ENCODE results near the gene APOL3. TPM values are rescaled to one million over a fixed set of nuclear protein-coding genes. Genes with fewer than 3 reads are reported as not detected.
"Not testable (repeated sequence)": the region's sequence is repeated elsewhere in the genome, so short reads cannot be mapped to it uniquely, and the experiment has no call there.

The APOL3 gene
- total RNA-seq, 4 donors from 2014 or later = 14.8 to 98.2 (median 16.5) TPM

- peaks cover 0 to 49% (median 34%) of the 10 kb centered on the region in 4 donors for H3K4me1 ChIP-seq
- peak in 1 of 3 donors; percentile 69 for DNase-seq
- peak overlapping the region in 2 of 4 donors; percentile 12 to 58 for H3K4me3 ChIP-seq
- no peaks in the 10 kb centered on the region for H3K27me3 ChIP-seq
- H3K27ac ChIP-seq = peak overlapping the region; percentile 87 to 92 (median 90)
- no peaks in the 10 kb centered on the region for H3K9me3 ChIP-seq
- H3K36me3 ChIP-seq = no peaks in the 10 kb centered on the region
- peak in 1 of 2 donors; percentile 18 for TF ChIP-seq POLR2A (IDR thresholded peaks at IDR 0.05)
- no peak for TF ChIP-seq CTCF (IDR thresholded peaks at IDR 0.05)
Observed at GRCh38 chr22:36155702-36156101, 4.9 kb downstream of the APOL3 start.

GRCh38 chr22:36154423-36154945 is 6.1 kb downstream of the APOL3 start:
- Histone ChIP-seq H3K4me3 (no peak overlapping the region), H3K36me3 (no peaks in the 10 kb centered on the region), H3K4me1 (peaks cover 0 to 39% (median 29%) of the 10 kb centered on the region in 4 donors), H3K27me3 (no peaks in the 10 kb centered on the region), H3K27ac (peak overlapping the region in 3 of 4 donors; percentile 87 to 92 (median 90)), H3K9me3 (no peaks in the 10 kb centered on the region)
- DNase-seq = no peak
- TF ChIP-seq POLR2A (IDR thresholded peaks at IDR 0.05) (no peak), CTCF (IDR thresholded peaks at IDR 0.05) (no peak)

GRCh38 chr22:36153501-36154422 is 6.8 kb downstream of the APOL3 start:
- TF ChIP-seq POLR2A (IDR thresholded peaks at IDR 0.05) = no peak
- TF ChIP-seq CTCF (IDR thresholded peaks at IDR 0.05) = no peak
- DNase-seq = no peak
- peaks cover 0 to 4% (median 0%) of the 10 kb centered on the region in 3 donors for H3K36me3 ChIP-seq
- peak overlapping the region in 3 of 4 donors; percentile 87 to 92 (median 90) for H3K27ac ChIP-seq
- H3K4me3 ChIP-seq = no peak overlapping the region
- no peaks in the 10 kb centered on the region for H3K9me3 ChIP-seq
- no peaks in the 10 kb centered on the region for H3K27me3 ChIP-seq
- H3K4me1 ChIP-seq = peaks cover 0 to 37% (median 24%) of the 10 kb centered on the region in 4 donors

- Histone ChIP-seq H3K36me3 (peaks cover 0 to 11% (median 0%) of the 10 kb centered on the region in 3 donors), H3K4me1 (peaks cover 0 to 29% (median 16%) of the 10 kb centered on the region in 4 donors)
- H3K27ac ChIP-seq, DNase-seq, H3K4me3 ChIP-seq, H3K27me3 ChIP-seq, H3K9me3 ChIP-seq: not testable (repeated sequence)
Observed at GRCh38 chr22:36152821-36153220, 7.7 kb downstream of the APOL3 start.

- Histone ChIP-seq H3K9me3 (no peaks in the 10 kb centered on the region), H3K36me3 (peaks cover 0 to 11% (median 0%) of the 10 kb centered on the region in 3 donors), H3K4me3 (no peak overlapping the region), H3K27ac (no peak overlapping the region), H3K27me3 (no peaks in the 10 kb centered on the region), H3K4me1 (peaks cover 0 to 24% (median 12%) of the 10 kb centered on the region in 4 donors)
- TF ChIP-seq CTCF (IDR thresholded peaks at IDR 0.05) (no peak), POLR2A (IDR thresholded peaks at IDR 0.05) (no peak)
- no peak for DNase-seq
Observed at GRCh38 chr22:36152088-36152487, 8.5 kb downstream of the APOL3 start.

Measured in Peyer's patch (tissue), 4 donors.